ENCODE results near the gene ALDOA.
"Not testable (repeated sequence)": the region's sequence is repeated elsewhere in the genome, so short reads cannot be mapped to it uniquely, and the experiment has no call there.

Gene ALDOA

GRCh38 chr16:30033270-30033669, 32.3 kb upstream of the ALDOA start:
- ChIA-PET POLR2A (no interaction called here), CTCF (interaction anchor here (1.0 to 4.2 kb wide), 18 partner anchors 8 to 349 kb away, joined by 3 to 41 read pairs (median 8); partner anchors contain the start of genes ASPHD1, C16orf92, MVP and PRRT2)
- no peak overlapping the region for H3K4me3 ChIP-seq (ENCODE audit: low read depth, low read length)
- DNase-seq (ENCODE audit: low read depth, low spot score): no peak
- no peak for TF ChIP-seq CTCF (IDR thresholded peaks at IDR 0.05; ENCODE audit: insufficient read depth, low read length, missing control alignments)

- ChIA-PET POLR2A (no interaction called here), CTCF (interaction anchor here (0.6 to 2.6 kb wide), 7 partner anchors 8 to 52 kb away, joined by 3 to 10 read pairs (median 4); partner anchors contain the start of genes TBX6 and TLCD3B)
- DNase-seq (ENCODE audit: low read depth, low spot score): no peak
- TF ChIP-seq CTCF (IDR thresholded peaks at IDR 0.05; ENCODE audit: insufficient read depth, low read length, missing control alignments): no peak
- no peak overlapping the region for H3K4me3 ChIP-seq (ENCODE audit: low read depth, low read length)
Measured at GRCh38 chr16:30040221-30040620, 25.3 kb upstream of the ALDOA start.

DNA sequence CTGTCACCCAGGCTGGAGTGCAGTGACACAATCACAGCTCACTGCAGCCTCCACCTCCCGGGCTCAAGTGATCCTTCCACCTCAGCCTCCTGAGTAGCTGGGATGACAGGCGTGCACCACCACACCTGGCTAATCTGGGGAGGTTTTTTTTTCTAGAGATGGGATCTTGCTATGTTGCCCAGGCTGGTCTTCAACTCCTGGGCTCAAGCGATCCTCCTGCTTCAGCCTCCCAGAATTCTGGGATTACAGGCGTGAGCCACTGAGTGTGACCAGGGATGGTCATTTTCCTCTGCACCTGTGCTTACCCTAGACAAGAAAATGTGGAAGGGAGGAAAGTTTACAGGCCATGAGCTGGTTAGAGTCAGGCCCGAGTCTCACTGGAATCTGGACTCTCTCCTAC, 24.9 kb upstream of the ALDOA start:
- DNase-seq (ENCODE audit: low read depth, low spot score); H3K4me3 ChIP-seq (ENCODE audit: low read depth, low read length); POLR2A ChIA-PET: not testable (repeated sequence)
- CTCF ChIA-PET: interaction anchor here (0.6 to 4.6 kb wide), 8 partner anchors 9 to 602 kb away, joined by 3 to 38 read pairs (median 3); partner anchors contain the start of genes TBX6 and TLCD3B

DNA sequence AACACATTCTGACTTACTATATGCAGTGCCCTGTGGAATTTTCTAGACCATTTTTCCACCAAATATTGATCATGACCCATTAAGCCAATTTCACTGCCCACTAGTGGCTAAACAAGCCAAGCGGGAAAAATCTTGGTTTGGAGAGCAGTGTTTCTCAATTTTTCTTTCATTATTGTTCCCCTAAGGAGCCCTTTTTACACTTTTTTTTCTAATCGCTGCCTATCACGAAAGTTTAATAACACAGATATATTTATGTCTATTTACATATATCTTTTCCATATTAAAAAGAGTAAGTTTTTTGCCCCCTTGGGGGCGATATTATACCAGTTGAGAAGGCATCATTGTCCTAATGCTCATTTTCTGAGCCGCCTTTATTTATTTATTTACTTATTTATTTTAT, 23.7 kb upstream of the ALDOA start:
- no peak overlapping the region for H3K4me3 ChIP-seq (ENCODE audit: low read depth, low read length)
- ChIA-PET POLR2A (no interaction called here), CTCF (interaction anchor here (0.9 to 4.6 kb wide), 9 partner anchors 9 to 368 kb away, joined by 3 to 38 read pairs (median 6); partner anchors contain the start of genes TBX6 and TLCD3B)
- TF ChIP-seq CTCF (IDR thresholded peaks at IDR 0.05; ENCODE audit: insufficient read depth, low read length, missing control alignments): no peak
- DNase-seq (ENCODE audit: low read depth, low spot score): no peak

GRCh38 chr16:30046178-30046577, 19.4 kb upstream of the ALDOA start:
- no peak for DNase-seq (ENCODE audit: low read depth, low spot score)
- ChIA-PET CTCF (interaction anchor here (1.4 kb wide), 1 partner anchor 14 kb away, joined by 4 read pairs; no protein-coding TSS in a partner anchor), POLR2A (no interaction called here)
- no peak for TF ChIP-seq CTCF (IDR thresholded peaks at IDR 0.05; ENCODE audit: insufficient read depth, low read length, missing control alignments)
- H3K4me3 ChIP-seq (ENCODE audit: low read depth, low read length): no peak overlapping the region

GRCh38 chr16:30046588-30046987, 19.0 kb upstream of the ALDOA start:
- DNase-seq (ENCODE audit: low read depth, low spot score): no peak
- ChIA-PET CTCF (interaction anchor here (0.9 to 1.4 kb wide), 2 partner anchors 14 to 582 kb away, joined by 3 to 4 read pairs; no protein-coding TSS in a partner anchor), POLR2A (no interaction called here)
- H3K4me3 ChIP-seq (ENCODE audit: low read depth, low read length): no peak overlapping the region
- TF ChIP-seq CTCF (IDR thresholded peaks at IDR 0.05; ENCODE audit: insufficient read depth, low read length, missing control alignments): no peak

DNA sequence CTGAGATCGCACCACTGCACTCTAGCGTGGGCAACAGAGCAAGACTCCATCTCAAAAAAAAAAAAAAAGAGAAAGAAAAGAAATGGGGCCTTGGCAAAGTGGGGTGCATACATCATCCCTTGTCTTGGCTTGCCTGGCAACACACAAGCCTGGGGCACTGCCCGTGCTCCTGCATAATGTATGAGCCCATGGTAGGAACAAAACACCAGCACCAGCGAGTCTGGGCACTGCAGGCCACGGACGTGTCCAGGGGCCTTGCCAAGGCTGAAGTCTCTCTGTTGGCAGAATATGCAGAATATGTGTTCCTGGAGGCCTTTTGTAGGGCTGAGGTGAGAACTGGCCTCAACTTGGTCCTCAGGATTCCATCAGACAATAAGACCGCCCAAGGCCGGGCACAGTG, 15.7 kb upstream of the ALDOA start:
- H3K4me3 ChIP-seq (ENCODE audit: low read depth, low read length): no peak overlapping the region
- POLR2A ChIA-PET: no interaction called here
- no peak for TF ChIP-seq CTCF (IDR thresholded peaks at IDR 0.05; ENCODE audit: insufficient read depth, low read length, missing control alignments)
- DNase-seq (ENCODE audit: low read depth, low spot score): no peak
- CTCF ChIA-PET: interaction anchor here (1.1 to 5.7 kb wide), 3 partner anchors 12 to 18 kb away, joined by 3 to 28 read pairs (median 6); partner anchors contain the start of gene TLCD3B

All from AG04449 (cell line).